ENCODE measurements around the gene HSPG2. TPM values are rescaled to one million over a fixed set of nuclear protein-coding genes. Genes with fewer than 3 reads are reported as not detected.

HSPG2 gene
- total and polyA plus RNA-seq, 2 of the 13 experiments (the other 11 are each of a cell fraction or from before 2014, with no cell fraction given): 9.1 to 13.1 TPM

DNA sequence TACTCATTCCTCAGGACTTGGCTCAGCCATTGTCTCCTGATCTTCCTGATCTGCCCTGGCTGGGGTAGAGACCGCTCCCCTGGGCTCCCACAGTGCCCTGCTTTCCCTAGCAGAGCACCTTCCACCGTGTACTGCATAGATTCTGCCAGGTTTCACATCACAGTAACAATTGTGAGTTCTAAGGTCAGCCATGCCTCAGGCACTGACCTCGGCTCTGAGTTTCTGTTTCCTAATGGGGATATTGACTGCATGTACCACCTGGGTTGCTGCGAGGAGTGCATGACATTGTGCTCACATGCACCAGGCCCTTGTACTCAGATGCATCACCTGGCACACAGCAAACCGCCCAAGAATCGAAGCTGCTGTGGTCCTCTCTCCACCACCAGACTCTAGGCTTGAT, 46.0 kb downstream of the HSPG2 start:
- ATAC-seq (no peak), DNase-seq (ENCODE audit: low spot score) (no peak), FAIRE-seq (no peak)
- no peaks in the 10 kb centered on the region for H3K4me1 ChIP-seq (ENCODE audit: insufficient read depth, low read length)
- no peaks in the 10 kb centered on the region for H3K27me3 ChIP-seq (ENCODE audit: control insufficient read depth in 1 of 2, insufficient read depth in 2 of 2, low read length in 2 of 2)
- H3K36me3 ChIP-seq (replicated peaks in 1 of 2; ENCODE audit: control insufficient read depth in 1 of 2, insufficient read depth in 2 of 2, low read length in 2 of 2): peaks cover 23 to 46% of the 10 kb centered on the region in 2 experiments
- ChIA-PET CTCF (ENCODE audit: low intra/inter-chr PET ratio, low total read pairs) (no interaction called here), POLR2A (no interaction called here)
- no peak overlapping the region for H3K4me3 ChIP-seq (replicated peaks in 1 of 3; ENCODE audit: insufficient read depth in 1 of 3, low read depth in 2 of 3, low read length in 3 of 3)
- H2AFZ ChIP-seq (ENCODE audit: low read length): no peak overlapping the region
- no peak overlapping the region for H3K4me2 ChIP-seq (ENCODE audit: low read depth, low read length)
- intact Hi-C loops (cut with micrococcal nuclease; ENCODE audit: unreplicated experiment): no loop called here
- H3K9me3 ChIP-seq (ENCODE audit: low read length): no peaks in the 10 kb centered on the region
- no CpG with 5 or more reads among the region's 6 CpGs for WGBS (ENCODE audit: low lambda C conversion rate)
- no peaks in the 10 kb centered on the region for H3K79me2 ChIP-seq (ENCODE audit: insufficient read depth, low read length)
- no peak for TF ChIP-seq PLRG1 (conservative IDR thresholded peaks at IDR 0.05)
- no peak for TF ChIP-seq SNAI1 (CRISPR knock-in tag; IDR thresholded peaks at IDR 0.05; ENCODE audit: borderline replicate concordance)
- TF ChIP-seq TAF15 (IDR thresholded peaks at IDR 0.05; ENCODE audit: low read depth, low read length, poor library complexity, severe bottlenecking): no peak
- TF ChIP-seq, protein P1, sequence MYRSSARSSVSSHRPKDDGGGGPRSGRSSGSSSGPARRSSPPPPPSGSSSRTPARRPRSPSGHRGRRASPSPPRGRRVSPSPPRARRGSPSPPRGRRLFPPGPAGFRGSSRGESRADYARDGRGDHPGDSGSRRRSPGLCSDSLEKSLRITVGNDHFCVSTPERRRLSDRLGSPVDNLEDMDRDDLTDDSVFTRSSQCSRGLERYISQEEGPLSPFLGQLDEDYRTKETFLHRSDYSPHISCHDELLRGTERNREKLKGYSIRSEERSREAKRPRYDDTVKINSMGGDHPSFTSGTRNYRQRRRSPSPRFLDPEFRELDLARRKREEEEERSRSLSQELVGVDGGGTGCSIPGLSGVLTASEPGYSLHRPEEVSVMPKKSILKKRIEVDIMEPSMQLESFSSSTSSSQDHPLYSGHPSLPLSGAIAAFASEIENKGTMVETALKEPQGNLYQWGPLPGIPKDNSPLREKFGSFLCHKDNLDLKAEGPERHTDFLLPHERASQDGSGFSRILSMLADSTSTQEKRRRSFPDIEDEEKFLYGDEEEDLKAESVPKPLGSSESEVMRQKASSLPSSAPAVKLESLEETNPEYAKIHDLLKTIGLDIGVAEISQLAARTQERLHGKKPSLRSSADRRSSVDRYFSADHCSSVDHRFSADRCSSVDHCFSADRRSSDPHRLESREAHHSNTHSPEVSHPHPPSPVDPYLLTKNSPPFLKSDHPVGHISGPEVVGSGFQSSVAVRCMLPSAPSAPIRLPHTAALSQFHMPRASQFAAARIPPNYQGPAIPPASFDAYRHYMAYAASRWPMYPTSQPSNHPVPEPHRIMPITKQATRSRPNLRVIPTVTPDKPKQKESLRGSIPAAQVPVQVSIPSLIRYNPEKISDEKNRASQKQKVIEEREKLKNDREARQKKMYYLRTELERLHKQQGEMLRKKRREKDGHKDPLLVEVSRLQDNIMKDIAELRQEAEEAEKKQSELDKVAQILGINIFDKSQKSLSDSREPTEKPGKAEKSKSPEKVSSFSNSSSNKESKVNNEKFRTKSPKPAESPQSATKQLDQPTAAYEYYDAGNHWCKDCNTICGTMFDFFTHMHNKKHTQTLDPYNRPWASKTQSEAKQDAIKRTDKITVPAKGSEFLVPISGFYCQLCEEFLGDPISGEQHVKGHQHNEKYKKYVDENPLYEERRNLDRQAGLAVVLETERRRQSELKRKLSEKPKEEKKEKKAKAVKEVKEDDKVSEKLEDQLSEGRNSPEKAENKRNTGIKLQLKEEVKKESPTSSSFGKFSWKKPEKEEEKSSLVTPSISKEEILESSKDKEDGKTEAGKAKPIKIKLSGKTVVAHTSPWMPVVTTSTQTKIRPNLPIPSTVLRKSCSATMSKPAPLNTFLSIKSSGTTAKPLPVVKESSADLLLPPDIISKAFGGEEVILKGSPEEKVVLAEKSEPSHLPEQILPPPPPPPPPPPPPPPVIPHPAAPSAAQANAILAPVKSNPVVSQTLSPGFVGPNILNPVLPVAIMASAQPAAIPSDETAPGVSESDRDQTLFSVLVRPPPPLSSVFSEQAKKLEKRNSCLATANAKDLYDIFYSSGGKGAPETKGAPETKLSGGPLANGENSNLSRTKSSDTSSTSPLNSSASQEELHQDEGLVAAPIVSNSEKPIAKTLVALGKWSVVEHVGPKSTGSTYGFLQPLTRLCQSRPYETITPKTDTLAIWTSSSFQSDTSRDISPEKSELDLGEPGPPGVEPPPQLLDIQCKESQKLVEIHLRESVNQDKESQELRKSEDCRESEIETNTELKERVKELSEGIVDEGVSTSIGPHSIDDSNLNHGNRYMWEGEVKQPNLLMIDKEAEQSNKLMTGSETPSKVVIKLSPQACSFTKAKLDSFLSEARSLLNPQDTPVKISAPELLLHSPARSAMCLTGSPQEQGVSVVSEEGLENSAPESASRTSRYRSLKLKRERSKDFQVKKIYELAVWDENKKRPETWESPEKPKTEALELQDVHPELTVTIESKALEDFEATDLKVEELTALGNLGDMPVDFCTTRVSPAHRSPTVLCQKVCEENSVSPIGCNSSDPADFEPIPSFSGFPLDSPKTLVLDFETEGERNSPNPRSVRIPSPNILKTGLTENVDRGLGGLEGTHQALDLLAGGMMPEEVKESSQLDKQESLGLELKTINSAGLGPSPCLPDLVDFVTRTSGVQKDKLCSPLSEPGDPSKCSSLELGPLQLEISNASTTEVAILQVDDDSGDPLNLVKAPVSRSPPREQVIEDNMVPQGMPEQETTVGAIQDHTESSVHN (CRISPR knock-in tag; IDR thresholded peaks at IDR 0.05): no peak
- TF ChIP-seq, protein P2, sequence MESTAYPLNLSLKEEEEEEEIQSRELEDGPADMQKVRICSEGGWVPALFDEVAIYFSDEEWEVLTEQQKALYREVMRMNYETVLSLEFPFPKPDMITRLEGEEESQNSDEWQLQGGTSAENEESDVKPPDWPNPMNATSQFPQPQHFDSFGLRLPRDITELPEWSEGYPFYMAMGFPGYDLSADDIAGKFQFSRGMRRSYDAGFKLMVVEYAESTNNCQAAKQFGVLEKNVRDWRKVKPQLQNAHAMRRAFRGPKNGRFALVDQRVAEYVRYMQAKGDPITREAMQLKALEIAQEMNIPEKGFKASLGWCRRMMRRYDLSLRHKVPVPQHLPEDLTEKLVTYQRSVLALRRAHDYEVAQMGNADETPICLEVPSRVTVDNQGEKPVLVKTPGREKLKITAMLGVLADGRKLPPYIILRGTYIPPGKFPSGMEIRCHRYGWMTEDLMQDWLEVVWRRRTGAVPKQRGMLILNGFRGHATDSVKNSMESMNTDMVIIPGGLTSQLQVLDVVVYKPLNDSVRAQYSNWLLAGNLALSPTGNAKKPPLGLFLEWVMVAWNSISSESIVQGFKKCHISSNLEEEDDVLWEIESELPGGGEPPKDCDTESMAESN (CRISPR knock-in tag; conservative IDR thresholded peaks at IDR 0.05): no peak
- no TSS peak for BruUV-seq (replicated peaks)
- in situ Hi-C loops (cut with HindIII; ENCODE audit: extremely low pct_ligation_motif_present, low pct_unique_long_range_greater_than_20kb): no loop called here
- H4K20me1 ChIP-seq (ENCODE audit: insufficient read depth, low read length): no peaks in the 10 kb centered on the region
- no peak overlapping the region for H3K9ac ChIP-seq (ENCODE audit: insufficient read depth, low read depth, low read length)
- no peak overlapping the region for H3K27ac ChIP-seq (ENCODE audit: extremely low read length, insufficient read depth, low read length)
